GF-D8 (cell line): Measurements from ENCODE around the gene PEA15.

Experiments
- DNase-seq: peaks from one replicate; lab custom pipeline; 2025; lab: John Stamatoyannopoulos, UW

PEA15 gene

GRCh38 chr1:160179336-160179735 lies 25.8 kb upstream of the PEA15 start:
- DNase-seq, result no peak

GRCh38 chr1:160186246-160186645 lies 18.9 kb upstream of the PEA15 start:
- DNase-seq, result no peak

DNA sequence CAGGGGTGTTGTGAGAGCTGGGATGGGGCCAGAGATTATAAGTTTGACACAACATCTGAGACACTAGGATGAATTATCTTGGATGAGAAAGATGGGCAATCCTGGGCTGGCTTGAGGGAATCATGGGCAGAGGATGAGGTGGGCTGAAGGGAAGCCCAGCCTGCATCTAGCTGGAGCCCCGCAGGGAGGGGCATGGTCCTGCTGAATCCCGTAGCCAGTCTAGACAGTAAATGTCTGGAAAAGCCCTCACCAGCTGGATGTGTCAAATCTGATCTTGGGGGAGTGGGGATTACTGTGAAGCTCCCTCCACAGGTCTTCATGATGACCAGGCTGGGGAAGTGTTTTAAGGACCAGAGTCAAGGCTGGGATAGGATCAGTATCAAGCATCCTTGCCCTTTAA lies 18.5 kb upstream of the PEA15 start:
- no peak for DNase-seq

DNA sequence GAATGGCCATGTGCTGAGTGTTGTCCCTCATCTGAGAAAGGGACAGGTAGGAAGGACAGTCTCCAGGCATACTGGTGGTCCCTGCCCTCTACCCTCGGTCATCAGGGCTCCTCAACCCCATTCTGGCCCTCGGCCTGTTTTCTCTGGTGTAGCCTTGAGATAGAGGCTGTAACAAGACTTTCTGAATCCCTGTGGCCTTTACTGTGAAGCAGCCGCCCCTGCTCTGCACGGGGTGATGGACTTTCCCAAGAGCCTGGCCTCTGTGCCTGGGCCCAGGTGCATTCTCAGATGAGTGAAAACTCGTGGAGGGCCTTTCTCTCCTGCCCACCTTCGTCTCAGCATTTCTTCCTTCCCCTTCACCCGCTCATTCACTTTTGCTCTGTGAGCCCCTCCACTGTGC lies 17.8 kb upstream of the PEA15 start:
- DNase-seq, result no peak

GRCh38 chr1:160188341-160188740 lies 16.8 kb upstream of the PEA15 start:
- DNase-seq, result no peak

GRCh38 chr1:160189649-160190625 lies 15.2 kb upstream of the PEA15 start, which contains the start of gene CASQ1:
Gene CASQ1 (plus strand): TSS chr1:160190575. CDS start chr1:160190752, 177 bp downstream.
- no peak for DNase-seq

DNA sequence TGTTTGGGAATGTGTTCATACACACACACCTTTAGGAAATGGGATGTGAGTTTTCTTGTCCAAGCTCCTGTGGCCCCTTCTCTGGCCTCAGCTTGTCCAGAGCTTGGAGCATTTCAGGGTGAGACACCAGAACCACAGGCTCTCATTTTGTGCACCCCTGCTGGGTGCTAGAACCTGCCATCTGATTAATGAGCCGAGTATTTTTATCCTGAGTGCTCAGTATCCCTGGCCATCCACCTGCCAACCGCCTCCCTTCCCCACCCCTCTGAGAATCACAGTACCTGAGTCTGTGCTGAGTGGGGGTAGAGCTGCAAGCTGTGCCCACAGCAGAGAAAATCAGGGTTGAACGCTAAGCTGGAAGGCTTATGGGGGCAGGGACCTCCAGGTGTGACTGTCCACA lies 13.4 kb upstream of the PEA15 start:
- DNase-seq, result no peak

DNA sequence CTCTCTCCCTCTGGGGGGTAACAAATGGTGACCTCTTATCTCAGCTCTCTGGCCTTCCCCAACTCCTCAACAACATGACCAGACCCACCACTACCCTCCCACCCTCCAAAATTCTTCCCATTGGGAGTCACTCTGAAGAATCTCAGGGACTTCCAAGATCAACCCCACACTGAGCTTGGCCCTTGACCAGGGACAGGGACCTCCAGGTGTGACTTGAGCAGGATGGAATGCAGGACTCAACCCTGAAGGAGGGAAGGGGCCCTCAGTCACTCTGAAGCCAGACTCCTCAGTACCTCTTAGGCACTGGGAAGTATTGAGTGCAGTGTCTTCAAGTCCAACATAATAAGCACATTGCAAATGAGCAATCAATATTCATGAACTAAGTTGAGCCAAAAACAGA lies 12.9 kb upstream of the PEA15 start:
- DNase-seq, result no peak

GRCh38 chr1:160193091-160193819 lies 11.9 kb upstream of the PEA15 start:
- no peak for DNase-seq

- no peak for DNase-seq
Measured at GRCh38 chr1:160193832-160194736, 11.1 kb upstream of the PEA15 start.

GRCh38 chr1:160194737-160195059 lies 10.5 kb upstream of the PEA15 start:
- DNase-seq, result no peak

- no peak for DNase-seq
Measured at GRCh38 chr1:160196143-160196542, 9.0 kb upstream of the PEA15 start.

- DNase-seq, result no peak
Measured at GRCh38 chr1:160197231-160197630, 8.0 kb upstream of the PEA15 start.

DNA sequence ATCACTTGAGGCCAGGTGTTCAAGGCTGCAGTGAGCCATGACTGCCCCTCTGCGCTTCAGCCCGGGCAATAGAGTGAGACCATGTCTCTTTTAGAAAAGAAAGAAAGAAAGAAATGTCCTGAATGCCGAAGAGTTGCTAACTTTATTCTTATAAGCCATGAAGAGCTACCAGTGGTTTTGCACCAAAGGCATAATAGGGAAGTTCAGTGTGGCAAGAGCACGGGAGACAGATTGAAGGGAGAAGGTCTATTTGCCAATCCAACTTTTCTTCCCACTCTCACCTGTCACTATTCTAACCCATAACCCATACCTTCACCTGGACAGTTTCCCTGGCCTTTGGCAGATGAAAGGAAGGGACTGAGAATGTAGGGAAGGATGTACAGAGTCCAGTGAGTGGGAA lies 4.4 kb upstream of the PEA15 start:
- DNase-seq, result no peak

GRCh38 chr1:160204526-160205241 lies 500 bp upstream of the PEA15 start:
- DNase-seq, result no peak

DNA sequence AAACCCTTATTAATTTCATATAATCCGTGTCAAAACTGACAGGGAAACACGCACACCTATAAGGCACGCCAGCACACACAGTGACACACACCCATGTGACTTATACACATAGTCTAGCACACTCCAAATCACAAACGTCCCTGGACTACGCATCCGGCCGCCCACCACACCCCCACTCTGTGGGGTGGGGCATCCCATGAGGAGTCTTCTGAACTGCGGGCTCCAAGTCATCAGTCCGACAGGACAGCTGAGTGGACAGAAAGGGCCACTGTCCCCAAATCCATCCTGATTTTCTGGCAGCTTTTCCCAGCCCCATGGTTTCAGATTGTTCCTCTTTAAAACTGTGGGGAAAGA lies 829 bp downstream of the PEA15 start:
- DNase-seq, result no peak

DNA sequence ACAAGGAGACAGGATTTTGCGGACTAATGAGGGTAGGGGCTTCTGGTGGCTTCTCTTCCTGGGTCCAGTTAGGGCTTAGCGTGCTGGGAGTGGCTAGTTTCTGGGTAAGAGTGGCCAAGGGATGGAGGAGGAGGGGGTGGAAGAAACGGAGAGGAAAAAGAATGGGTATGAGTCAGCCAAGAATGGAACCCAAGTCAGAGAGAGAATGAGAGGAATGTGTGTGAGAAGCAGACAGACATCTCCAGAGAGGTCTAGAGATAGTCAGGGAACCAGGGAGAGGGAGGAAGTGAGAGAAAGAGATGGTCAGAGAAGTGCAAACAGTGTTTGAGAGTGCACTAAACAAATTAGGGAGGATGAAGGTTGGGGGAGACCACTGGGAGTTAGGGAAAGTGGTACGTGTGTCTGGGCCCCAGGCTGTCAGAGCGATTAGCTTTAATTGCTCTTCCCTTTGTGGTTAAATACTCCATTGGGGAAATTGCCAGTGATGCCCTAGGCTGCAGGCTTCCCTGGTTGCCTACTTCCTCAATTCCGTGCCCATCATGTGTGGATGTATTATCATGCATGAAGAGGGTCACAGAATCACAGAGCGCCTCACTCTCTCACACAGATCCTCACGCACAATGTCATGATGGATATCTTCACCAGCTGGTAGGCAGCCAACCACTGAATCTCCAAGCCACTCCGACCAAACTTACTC lies 1.4 kb downstream of the PEA15 start:
- no peak for DNase-seq

DNA sequence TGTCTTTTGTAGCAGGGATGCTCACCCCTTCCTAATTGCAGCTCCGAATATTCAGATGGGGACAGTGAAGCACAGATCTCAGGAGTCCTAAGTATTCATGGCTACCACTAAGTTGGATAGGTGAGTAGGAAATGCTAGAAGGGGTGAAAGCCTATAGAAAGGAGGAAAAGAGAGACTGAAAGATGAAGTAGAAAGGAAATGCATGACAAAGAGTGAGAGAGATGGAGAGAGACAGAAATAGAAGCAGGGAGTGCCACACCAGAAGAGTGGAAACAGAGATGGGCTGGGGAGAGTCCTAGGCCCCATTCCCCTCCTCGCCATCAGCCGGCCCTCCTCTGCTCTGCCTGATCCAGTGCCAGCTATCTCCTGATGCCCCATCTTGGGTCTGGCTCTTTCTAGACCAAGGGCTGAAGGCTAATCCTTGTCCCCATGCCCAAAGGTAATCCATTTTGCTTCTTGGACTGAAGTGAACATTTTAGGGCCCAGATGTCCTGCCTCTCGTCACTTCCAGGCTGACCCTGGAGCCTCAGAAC lies 2.0 kb downstream of the PEA15 start:
- no peak for DNase-seq

DNA sequence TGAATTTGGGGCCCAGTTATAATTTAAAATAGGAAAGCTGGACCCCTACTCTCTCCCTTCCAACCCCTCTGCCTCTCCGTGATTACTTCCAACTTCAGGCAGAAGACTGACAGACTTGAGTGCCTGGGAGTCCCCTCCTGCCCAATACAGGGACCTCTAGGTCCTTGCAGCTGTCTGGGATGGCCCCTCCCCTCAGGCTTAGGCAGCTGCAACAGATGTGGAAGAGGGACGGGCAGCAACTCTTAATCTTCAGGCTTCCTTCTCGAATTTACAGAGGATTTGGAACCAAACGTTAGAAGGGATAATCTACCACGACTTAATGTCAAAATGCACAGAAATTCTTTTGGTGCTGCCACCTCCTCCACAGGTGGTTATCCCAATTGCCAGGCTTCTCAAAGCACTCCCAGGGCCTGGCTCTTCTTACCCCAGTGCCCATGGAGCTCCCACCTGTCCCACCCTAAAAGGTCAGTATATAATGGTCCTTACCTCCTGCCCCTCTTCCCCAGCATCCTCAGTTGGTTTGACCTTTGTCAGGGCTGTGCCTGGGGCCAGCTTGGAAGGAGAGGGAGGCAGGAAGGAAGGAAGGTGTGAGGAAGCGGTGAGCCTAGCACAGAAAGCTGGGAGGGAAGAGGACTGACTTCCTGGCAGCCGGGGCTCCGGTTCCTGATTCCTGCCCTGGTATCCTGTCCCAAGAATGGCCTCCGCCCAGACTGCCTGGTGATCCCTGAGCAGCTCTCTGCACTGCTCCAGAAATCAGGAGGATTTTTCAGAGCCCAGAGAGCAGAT lies 2.8 kb downstream of the PEA15 start:
- DNase-seq, result no peak
